ENCODE data around the gene CACNA1C. TPM values are rescaled to one million over a fixed set of nuclear protein-coding genes. Genes with fewer than 3 reads are reported as not detected.
"Not testable (repeated sequence)": the region's sequence is repeated elsewhere in the genome, so short reads cannot be mapped to it uniquely, and the experiment has no call there.

CACNA1C gene
- total and polyA plus RNA-seq, 10 of the 15 experiments (the other 5 are each of a cell fraction or from before 2014, with no cell fraction given): under 0.01 to 0.15 (median 0.09) TPM; not detected in 5

DNA sequence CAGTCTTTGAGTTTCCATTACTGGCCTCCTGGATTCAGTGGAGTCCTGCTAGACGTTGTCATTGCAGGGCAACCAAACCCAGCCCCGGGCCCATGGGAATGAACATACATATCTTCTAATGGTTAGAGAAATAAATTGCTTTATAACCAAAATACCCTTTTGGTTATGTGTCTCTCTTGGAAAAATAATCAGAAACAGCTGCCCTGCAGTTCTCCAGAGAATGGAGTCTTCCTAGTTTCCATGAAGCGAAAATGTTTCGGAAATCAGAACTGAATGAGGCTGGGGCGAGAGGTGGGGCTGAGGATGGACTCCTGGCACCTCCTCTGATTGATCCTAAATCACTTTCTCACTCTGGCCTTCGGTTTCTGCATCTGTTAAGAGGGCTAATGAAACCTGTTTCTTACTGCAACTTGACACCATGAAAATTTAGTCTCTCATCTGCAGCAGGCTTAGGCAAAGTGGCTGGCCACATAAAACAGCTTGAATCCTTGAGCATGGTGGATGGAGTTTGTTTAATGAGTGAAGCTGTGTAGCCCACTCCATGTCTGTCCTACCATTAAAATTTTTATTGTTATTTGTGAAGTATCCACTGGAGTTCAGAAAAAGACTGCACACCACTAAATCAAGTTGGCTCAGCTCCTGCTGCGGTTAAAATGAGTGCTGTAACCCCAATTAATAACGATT, 198.9 kb downstream of the CACNA1C start (continued):
- TF ChIP-seq, protein P1, sequence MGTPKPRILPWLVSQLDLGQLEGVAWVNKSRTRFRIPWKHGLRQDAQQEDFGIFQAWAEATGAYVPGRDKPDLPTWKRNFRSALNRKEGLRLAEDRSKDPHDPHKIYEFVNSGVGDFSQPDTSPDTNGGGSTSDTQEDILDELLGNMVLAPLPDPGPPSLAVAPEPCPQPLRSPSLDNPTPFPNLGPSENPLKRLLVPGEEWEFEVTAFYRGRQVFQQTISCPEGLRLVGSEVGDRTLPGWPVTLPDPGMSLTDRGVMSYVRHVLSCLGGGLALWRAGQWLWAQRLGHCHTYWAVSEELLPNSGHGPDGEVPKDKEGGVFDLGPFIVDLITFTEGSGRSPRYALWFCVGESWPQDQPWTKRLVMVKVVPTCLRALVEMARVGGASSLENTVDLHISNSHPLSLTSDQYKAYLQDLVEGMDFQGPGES (IDR thresholded peaks at IDR 0.05): no peak

DNA sequence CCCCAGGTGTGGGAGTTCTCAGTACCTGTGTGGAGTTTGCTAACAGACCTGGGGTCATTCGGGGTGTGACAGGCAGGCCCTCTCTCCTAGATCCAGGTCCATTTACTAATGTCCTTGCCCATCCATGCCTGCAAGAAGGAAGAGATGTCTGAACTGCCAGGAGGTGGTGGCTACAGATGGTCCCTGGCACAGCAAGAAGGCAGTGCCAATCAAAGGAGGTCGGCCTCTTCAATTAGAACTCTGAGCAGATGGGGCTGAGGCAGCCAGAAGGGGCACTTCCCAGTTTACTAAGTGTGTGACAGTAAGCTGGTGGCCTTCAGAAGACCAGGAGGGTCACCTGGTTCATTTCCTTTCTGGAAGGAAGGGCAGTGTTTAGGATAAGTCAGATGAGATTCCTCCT, 202.5 kb downstream of the CACNA1C start:
- DNase-seq (ENCODE audit: low read depth, low spot score): no peak
- no peak for TF ChIP-seq JUNB (IDR thresholded peaks at IDR 0.05)
- TF ChIP-seq IRF4 (IDR thresholded peaks at IDR 0.05; ENCODE audit: low read depth, low read length): no peak
- TF ChIP-seq SMAD1 (IDR thresholded peaks at IDR 0.05; ENCODE audit: low read depth, partially characterized antibody): no peak
- BruUV-seq (replicated peaks): no TSS peak
- H3K79me2 ChIP-seq (ENCODE audit: control insufficient read depth, insufficient read depth, low read length): no peaks in the 10 kb centered on the region
- FAIRE-seq: no peak
- H3K4me1 ChIP-seq (ENCODE audit: control insufficient read depth, insufficient read depth, low read length): no peaks in the 10 kb centered on the region
- H3K36me3 ChIP-seq (ENCODE audit: control insufficient read depth in 2 of 2, insufficient read depth in 2 of 2, low read length in 1 of 2): no peaks in the 10 kb centered on the region
- no peak overlapping the region for H2AFZ ChIP-seq (ENCODE audit: control insufficient read depth, low read depth, low read length)
- ChIA-PET RAD21 (ENCODE audit: unreplicated experiment) (no interaction called here), CTCF (no interaction called here), POLR2A (no interaction called here), SMC1A (ENCODE audit: uncharacterized antibody, unreplicated experiment) (no interaction called here)
- no peaks in the 10 kb centered on the region; the same call in 2 of the 3 replicates for H3K9me3 ChIP-seq (replicated peaks; ENCODE audit: control insufficient read depth, insufficient read depth, low read length)
- no peak for ATAC-seq
- intact Hi-C loops (cut with micrococcal nuclease; ENCODE audit: unreplicated experiment) (no loop called here), in situ Hi-C loops (cut with MboI) (no loop called here)
- H3K9ac ChIP-seq (ENCODE audit: control insufficient read depth, insufficient read depth, low read length): no peak overlapping the region
- no peaks in the 10 kb centered on the region; the same call in 1 of the 2 replicates for H4K20me1 ChIP-seq (ENCODE audit: control insufficient read depth, insufficient read depth)
- H3K4me2 ChIP-seq (ENCODE audit: control insufficient read depth, insufficient read depth): no peak overlapping the region
- no peak overlapping the region for H3K27ac ChIP-seq (ENCODE audit: control insufficient read depth, insufficient read depth)
- no peak overlapping the region for H3K4me3 ChIP-seq
- no peaks in the 10 kb centered on the region for H3K27me3 ChIP-seq (replicated peaks in 1 of 2; ENCODE audit: control insufficient read depth in 2 of 2, insufficient read depth in 2 of 2, low read length in 1 of 2)
- WGBS (ENCODE audit: insufficient coverage, insufficient replicate concordance, low lambda C conversion rate, missing lambda C conversion rate): 69% methylated on average over 2 of the region's 2 CpGs

DNA sequence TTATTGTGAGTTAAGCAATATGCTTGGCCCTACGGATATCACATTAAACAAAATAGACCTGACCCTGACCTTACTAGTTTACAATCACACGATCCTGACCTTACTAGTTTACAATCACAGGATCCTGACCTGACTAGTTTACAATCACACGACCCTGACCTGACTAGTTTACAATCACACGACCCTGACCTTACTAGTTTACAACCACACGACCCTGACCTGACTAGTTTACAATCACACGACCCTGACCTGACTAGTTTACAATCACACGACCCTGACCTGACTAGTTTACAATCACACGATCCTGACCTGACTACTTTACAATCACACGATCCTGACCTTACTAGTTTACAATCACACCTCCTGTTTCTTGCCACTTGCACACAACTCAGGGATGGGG, 202.9 kb downstream of the CACNA1C start:
- H3K4me1 ChIP-seq (ENCODE audit: control insufficient read depth, insufficient read depth, low read length); H3K27me3 ChIP-seq (replicated peaks in 1 of 2; ENCODE audit: control insufficient read depth in 2 of 2, insufficient read depth in 2 of 2, low read length in 1 of 2); H3K27ac ChIP-seq (ENCODE audit: control insufficient read depth, insufficient read depth); H4K20me1 ChIP-seq (ENCODE audit: control insufficient read depth, insufficient read depth); H3K9ac ChIP-seq (ENCODE audit: control insufficient read depth, insufficient read depth, low read length); H2AFZ ChIP-seq (ENCODE audit: control insufficient read depth, low read depth, low read length); H3K4me2 ChIP-seq (ENCODE audit: control insufficient read depth, insufficient read depth); DNase-seq (ENCODE audit: low read depth, low spot score); BruUV-seq (replicated peaks); POLR2A ChIA-PET; intact Hi-C loops (cut with micrococcal nuclease; ENCODE audit: unreplicated experiment); ATAC-seq; CTCF ChIA-PET; H3K4me3 ChIP-seq; RAD21 ChIA-PET (ENCODE audit: unreplicated experiment); H3K79me2 ChIP-seq (ENCODE audit: control insufficient read depth, insufficient read depth, low read length); H3K9me3 ChIP-seq (replicated peaks; ENCODE audit: control insufficient read depth, insufficient read depth, low read length); H3K36me3 ChIP-seq (ENCODE audit: control insufficient read depth in 2 of 2, insufficient read depth in 2 of 2, low read length in 1 of 2); in situ Hi-C loops (cut with MboI): not testable (repeated sequence)
- SMC1A ChIA-PET (ENCODE audit: uncharacterized antibody, unreplicated experiment): interaction anchor here (0.8 kb wide), 1 partner anchor 23 kb away, joined by 3 read pairs; no protein-coding TSS in a partner anchor
- peak; percentile 97 for FAIRE-seq
- WGBS (ENCODE audit: insufficient coverage, insufficient replicate concordance, low lambda C conversion rate, missing lambda C conversion rate): 58% methylated on average over 9 of the region's 9 CpGs

Data from GM12878 (cell line).